Activated CD4-positive, alpha-beta T cell treated with anti-CD3 and anti-CD28 coated beads, Interleukin-2, amount 50 U/mL, for 1 hour (primary cell): ENCODE results near the gene TUBB3.
"Not testable (repeated sequence)": the region's sequence is repeated elsewhere in the genome, so short reads cannot be mapped to it uniquely, and the experiment has no call there.

Source experiments
- DNase-seq: peaks from one replicate; pipeline ENCODE4 v3.0.0-alpha.2; 2020

TUBB3 gene

DNA sequence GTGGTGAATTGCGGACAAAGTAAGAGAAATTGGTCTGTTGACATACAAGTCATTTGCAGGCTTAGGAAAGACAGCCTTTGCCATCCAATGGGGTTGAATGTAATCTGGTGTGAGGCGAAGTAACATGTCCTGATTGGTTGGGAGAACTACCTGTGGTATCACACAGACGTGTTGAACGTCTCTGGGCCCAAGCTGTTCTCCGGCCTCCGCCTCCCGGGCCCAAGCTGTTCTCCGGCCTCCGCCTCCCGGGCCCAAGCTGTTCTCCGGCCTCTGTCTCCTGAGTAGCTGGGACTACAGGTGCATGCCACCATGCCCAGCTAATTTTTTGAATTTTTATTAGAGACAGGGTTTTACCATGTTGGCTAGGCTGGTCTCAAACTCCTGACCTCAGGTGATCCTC is 44.9 kb downstream of the TUBB3 start:
- not testable (repeated sequence) for DNase-seq

DNA sequence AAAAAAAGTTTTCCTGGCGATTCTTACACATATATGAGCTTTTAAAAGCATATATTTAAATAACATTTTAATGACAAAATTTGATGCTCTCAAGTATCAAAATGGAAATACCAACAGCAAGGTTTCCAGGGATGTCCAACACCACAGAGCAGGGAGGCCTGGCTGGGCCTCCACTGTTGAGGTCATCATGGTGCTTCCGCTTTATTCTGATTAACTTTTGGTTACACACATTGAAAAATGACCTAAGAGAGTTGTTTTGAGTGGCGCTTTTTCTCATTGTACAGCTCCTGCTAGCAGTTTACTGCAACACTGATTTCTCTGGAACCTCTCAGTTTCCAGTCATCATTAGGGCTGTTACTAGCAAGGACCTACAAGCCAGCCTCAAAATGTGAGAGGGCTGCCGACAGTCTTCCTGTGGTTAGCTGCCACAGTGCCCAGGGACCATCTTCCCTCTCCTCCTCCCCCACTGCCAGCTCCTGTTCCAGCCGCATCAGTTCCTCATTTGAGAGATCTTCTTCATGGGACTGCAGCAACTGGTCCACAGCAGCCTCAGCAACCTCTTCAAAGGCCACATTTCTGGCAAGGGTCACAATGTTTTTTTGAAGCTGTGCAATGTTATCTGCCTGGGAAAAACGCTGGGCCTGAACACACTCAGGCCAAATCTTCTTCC is 46.7 kb downstream of the TUBB3 start:
- no peak for DNase-seq

GRCh38 chr16:89971495-89972243 is 48.5 kb downstream of the TUBB3 start:
- no peak for DNase-seq

DNA sequence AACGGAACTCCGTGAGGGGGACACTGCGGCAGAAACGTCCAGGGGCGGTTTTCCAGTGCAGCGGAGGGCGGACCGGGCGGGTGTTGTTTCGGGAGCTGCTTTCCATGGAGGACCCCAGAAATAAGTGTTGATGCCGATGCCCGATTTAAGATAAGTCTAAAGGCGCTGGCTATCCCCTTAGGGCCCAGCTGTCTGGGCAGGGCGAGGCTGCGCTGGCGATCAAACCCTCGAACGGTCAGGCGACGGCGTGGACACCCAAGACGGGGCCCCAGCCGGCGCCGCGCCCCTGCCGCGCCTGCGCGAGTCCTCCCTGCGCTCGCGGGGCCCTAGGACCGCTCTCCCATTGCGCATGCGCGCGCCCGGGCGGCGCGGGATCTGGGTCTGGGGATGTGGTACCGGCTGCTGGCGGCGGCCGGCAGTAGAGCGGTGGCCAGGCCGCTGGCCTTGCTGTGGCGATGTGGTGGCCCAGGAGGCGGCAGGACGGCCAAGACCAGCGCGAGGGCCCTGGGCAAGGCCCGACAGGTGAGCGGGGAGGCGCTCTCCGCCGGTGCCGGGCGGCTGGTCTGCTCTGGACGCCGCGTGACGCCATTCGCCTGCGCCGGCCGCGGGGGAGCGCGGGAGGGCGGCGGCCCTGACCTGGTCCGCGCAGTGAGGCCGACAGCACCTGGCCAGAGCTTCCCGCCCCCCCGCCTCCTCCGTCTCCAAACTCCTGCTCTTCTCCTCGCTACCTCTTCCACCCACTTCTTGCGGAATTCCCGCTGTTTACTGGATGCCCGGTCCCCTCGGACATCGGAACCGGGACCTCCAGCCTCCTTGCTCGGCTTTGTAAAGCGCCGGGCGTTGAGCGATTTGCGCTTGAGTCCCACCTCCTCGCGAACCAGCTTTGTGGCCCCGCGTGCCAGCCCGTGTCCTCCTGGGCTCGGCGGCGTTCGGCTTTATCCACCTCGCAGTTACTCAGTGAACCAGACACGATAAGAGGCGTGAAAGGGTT is 49.4 kb downstream of the TUBB3 start:
- peak; percentile 88 for DNase-seq

DNA sequence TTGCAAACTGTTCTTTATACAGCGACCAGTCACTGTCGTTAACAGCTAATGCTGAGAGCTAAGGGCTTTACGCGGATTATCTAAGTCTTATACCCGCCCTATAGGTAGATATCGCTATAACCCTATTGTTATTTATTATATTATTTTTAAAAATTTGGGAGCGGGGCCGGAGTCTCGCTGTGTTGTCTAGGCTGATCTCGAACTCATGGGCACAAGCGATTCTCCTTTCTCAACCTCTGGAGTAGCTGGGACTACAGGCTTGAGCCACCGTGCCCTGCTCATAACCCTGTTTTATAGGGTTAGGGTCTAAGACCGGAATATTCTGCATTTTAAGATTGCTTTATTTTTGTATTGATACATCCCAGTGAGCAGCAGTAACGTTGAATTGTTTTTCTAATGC is 50.1 kb downstream of the TUBB3 start:
- no peak for DNase-seq

DNA sequence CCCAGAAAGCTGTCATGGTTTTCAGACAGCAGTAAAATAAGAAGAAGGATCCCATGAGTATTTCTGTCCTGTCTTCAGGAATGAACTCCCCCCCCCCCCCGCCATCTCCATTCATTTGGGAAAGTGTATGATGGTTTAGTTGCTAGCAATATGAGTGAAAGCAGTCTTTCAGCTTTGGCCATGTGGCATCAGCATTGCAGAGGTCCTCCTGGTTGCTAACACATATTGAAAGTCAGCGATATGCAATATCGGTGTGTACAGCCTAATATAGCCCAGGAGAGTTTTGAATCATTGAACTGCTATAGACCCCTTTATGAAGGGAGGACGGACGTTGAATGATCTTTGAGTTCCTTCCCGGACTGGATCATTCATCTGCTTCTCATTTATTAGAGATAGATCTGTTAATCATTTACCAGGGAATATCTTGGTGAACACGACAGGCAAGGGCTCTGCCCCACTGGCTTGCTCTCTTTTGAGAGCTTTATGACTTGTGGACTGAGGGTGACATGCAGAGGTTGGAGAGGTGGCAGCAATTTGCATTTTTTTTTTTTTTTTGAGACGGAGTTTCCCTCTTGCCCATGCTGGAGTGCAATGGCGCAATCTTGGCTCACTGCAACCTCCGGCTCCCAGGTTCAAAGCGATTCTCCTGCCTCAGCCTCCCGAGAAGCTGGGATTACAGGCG is 50.7 kb downstream of the TUBB3 start:
- no peak for DNase-seq

DNA sequence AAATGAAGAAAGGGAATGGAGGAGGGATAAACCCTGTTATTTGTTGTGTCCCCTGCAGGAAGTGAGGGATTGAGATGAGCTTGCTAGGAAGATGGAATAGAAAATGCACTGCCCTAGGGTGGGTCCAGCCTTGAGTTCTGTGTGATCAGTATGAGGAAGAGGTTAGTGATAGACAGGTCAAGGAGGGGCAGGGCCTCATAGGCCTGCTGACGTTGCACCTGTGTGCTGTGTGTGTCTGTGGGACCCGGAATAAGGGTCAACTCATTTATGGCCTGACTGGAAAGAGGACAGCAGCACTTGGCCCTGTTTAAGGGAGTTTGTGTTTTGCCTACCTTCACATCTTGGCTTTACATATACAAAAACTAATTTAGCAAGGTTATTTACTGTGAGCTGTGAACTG is 51.7 kb downstream of the TUBB3 start:
- no peak for DNase-seq

DNA sequence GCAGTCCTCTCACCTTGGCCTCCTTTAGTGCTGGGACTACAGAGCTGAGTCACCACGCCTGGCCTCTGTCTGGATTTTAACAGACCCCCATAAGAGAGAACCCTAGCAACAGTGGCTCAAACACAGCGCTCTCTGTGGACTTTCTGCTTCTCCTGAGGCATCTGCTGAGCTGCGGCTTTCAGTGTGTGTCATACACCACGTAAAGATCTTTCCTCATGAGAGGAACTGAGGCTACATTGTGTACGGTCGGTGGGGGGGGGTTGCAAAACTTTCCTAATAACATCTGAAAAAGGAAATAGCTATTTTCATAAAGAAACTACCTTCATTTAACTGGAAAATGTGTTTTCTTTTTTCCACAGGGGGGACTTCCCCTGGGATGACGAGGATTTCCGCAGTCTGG is 58.3 kb downstream of the TUBB3 start:
- no peak for DNase-seq

- DNase-seq, result no peak
Observed at GRCh38 chr16:89982318-89982717, 59.2 kb downstream of the TUBB3 start.

- DNase-seq, result no peak
Observed at GRCh38 chr16:89983536-89983935, 60.4 kb downstream of the TUBB3 start.

DNA sequence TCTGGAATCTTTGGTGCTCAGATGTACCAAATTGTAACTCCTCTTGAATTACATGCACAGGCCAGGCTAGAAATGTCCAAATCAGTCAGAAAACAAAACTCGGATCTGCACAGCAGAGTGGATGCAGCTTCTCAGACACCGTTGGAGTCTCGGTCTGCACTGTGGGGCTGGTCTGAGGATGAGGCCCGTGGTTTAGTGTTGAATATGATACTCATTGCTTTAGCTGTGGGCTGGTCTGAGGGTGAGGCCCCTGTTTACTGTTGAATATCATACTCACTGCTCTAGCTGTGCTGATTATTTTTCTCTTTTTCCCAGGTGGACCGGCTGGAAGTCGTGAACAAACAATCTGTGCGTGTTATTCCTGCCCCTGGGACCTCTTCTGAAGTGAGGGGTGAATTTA is 61.1 kb downstream of the TUBB3 start:
- no peak for DNase-seq

DNA sequence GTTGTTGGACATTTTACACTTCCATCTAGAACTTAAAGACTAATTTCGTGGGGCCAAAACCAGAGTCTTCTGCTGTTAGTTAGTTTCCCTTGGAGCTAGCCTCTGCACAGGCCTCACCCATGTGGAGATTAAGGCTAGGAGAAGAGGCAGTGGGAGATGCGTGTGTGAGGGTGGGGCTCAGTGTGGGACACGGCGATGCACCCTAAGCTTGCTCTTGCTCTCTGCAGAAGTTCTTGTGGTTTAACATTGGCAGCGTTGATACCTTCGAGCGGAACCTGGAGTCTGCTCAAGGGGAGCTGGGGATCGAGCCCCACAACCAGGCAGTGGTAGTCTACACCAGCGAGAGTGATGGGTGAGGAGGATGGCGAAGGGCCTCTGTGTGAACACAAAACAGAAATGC is 62.1 kb downstream of the TUBB3 start:
- DNase-seq, result no peak
